ENCODE measurements around the gene WDR36. TPM values are rescaled to one million over a fixed set of nuclear protein-coding genes. Genes with fewer than 3 reads are reported as not detected.

The WDR36 gene
- total RNA-seq, 4 donors from 2014 or later = 18.7 to 30.7 (median 25.0) TPM

GRCh38 chr5:111163000-111163399 lies 70.9 kb downstream of the WDR36 start:
- Histone ChIP-seq H3K36me3 (no peaks in the 10 kb centered on the region), H3K4me1 (no peaks in the 10 kb centered on the region), H3K27ac (no peak overlapping the region), H3K4me3 (no peak overlapping the region), H3K9me3 (no peaks in the 10 kb centered on the region), H3K27me3 (no peaks in the 10 kb centered on the region)
- ATAC-seq = no peak
- 100% methylated on average over 1 of the region's 1 CpG for WGBS, 2 donors (ENCODE audit: low coverage in 1 of 2)
- TF ChIP-seq, protein P1, sequence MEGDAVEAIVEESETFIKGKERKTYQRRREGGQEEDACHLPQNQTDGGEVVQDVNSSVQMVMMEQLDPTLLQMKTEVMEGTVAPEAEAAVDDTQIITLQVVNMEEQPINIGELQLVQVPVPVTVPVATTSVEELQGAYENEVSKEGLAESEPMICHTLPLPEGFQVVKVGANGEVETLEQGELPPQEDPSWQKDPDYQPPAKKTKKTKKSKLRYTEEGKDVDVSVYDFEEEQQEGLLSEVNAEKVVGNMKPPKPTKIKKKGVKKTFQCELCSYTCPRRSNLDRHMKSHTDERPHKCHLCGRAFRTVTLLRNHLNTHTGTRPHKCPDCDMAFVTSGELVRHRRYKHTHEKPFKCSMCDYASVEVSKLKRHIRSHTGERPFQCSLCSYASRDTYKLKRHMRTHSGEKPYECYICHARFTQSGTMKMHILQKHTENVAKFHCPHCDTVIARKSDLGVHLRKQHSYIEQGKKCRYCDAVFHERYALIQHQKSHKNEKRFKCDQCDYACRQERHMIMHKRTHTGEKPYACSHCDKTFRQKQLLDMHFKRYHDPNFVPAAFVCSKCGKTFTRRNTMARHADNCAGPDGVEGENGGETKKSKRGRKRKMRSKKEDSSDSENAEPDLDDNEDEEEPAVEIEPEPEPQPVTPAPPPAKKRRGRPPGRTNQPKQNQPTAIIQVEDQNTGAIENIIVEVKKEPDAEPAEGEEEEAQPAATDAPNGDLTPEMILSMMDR (IDR thresholded peaks at IDR 0.05) = no peak
- TF ChIP-seq POLR2AphosphoS5 (IDR thresholded peaks at IDR 0.05) = no peak
- no peak for TF ChIP-seq POLR2A (IDR thresholded peaks at IDR 0.05)

- no peak for ATAC-seq
- no peaks in the 10 kb centered on the region for H3K27me3 ChIP-seq
- H3K4me3 ChIP-seq = no peak overlapping the region
- no peak overlapping the region for H3K27ac ChIP-seq
- no peaks in the 10 kb centered on the region for H3K4me1 ChIP-seq
- 77 to 100% methylated on average over 2 of the region's 2 CpGs for WGBS, 2 donors (ENCODE audit: low coverage in 1 of 2)
- TF ChIP-seq POLR2A (IDR thresholded peaks at IDR 0.05) (no peak), EP300 (IDR thresholded peaks at IDR 0.05) (no peak), POLR2AphosphoS5 (IDR thresholded peaks at IDR 0.05) (no peak)
- TF ChIP-seq, protein P1 (IDR thresholded peaks at IDR 0.05) = no peak
- no peaks in the 10 kb centered on the region for H3K9me3 ChIP-seq
- no peaks in the 10 kb centered on the region for H3K36me3 ChIP-seq
These were observed 72.9 kb downstream of the WDR36 start for GRCh38 chr5:111165058-111165457.

GRCh38 chr5:111167551-111167950 lies 75.4 kb downstream of the WDR36 start:
- H3K27me3 ChIP-seq = no peaks in the 10 kb centered on the region
- H3K9me3 ChIP-seq = no peaks in the 10 kb centered on the region
- no peaks in the 10 kb centered on the region for H3K36me3 ChIP-seq
- ATAC-seq = no peak
- WGBS, 2 donors (ENCODE audit: low coverage in 1 of 2) = 57 to 86% methylated on average over 1 to 2 of the region's 2 CpGs
- no peaks in the 10 kb centered on the region for H3K4me1 ChIP-seq
- H3K4me3 ChIP-seq = no peak overlapping the region
- TF ChIP-seq, protein P1 (IDR thresholded peaks at IDR 0.05) = no peak
- TF ChIP-seq POLR2A (IDR thresholded peaks at IDR 0.05) (no peak), EP300 (IDR thresholded peaks at IDR 0.05) (no peak), POLR2AphosphoS5 (IDR thresholded peaks at IDR 0.05) (no peak)
- no peak overlapping the region for H3K27ac ChIP-seq

DNA sequence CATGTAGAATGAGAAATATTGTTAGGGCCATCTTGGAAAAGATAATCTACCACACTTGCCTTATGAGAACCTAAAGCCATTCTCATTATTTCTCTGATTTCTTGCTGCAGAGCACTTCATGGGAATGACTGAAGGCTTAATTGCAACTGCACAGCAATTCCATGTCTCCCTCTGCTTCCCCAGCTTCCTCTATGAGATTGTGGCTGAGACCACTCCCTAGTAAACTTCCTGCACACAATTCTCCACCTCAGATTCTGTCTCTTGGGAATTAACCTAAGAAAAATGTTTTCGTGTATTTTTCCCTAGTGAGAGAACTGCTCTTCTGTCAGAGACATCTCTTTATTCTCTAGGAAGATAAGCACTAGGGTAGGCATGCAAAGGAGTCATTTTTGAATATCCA lies 76.5 kb downstream of the WDR36 start:
- no peaks in the 10 kb centered on the region for H3K4me1 ChIP-seq
- H3K9me3 ChIP-seq = no peaks in the 10 kb centered on the region
- H3K4me3 ChIP-seq = no peak overlapping the region
- ATAC-seq = no peak
- no peak for TF ChIP-seq POLR2A (IDR thresholded peaks at IDR 0.05)
- no peak for TF ChIP-seq EP300 (IDR thresholded peaks at IDR 0.05)
- no peak for TF ChIP-seq POLR2AphosphoS5 (IDR thresholded peaks at IDR 0.05)
- TF ChIP-seq, protein P1 (IDR thresholded peaks at IDR 0.05) = no peak
- H3K36me3 ChIP-seq = no peaks in the 10 kb centered on the region
- WGBS, 2 donors (ENCODE audit: low coverage in 1 of 2) = 0% methylated on average over 1 of the region's 1 CpG
- no peaks in the 10 kb centered on the region for H3K27me3 ChIP-seq
- H3K27ac ChIP-seq = no peak overlapping the region

GRCh38 chr5:111169269-111169668 lies 77.1 kb downstream of the WDR36 start:
- ATAC-seq = no peak
- Histone ChIP-seq H3K36me3 (no peaks in the 10 kb centered on the region), H3K4me3 (no peak overlapping the region), H3K4me1 (no peaks in the 10 kb centered on the region), H3K27me3 (no peaks in the 10 kb centered on the region), H3K9me3 (no peaks in the 10 kb centered on the region), H3K27ac (no peak overlapping the region)
- 87 to 93% methylated on average over 2 of the region's 2 CpGs for WGBS, 2 donors (ENCODE audit: low coverage in 1 of 2)
- no peak for TF ChIP-seq POLR2A (IDR thresholded peaks at IDR 0.05)
- no peak for TF ChIP-seq EP300 (IDR thresholded peaks at IDR 0.05)
- TF ChIP-seq, protein P1 (IDR thresholded peaks at IDR 0.05) = no peak
- TF ChIP-seq POLR2AphosphoS5 (IDR thresholded peaks at IDR 0.05) = no peak

Measured in gastroesophageal sphincter (tissue), 4 donors.